NCI-H1105 (cell line): ENCODE data around the gene INSYN2B.
"Not testable (repeated sequence)": the region's sequence is repeated elsewhere in the genome, so short reads cannot be mapped to it uniquely, and the experiment has no call there.

Source experiments
- DNase-seq: peaks from one replicate; lab custom pipeline; 2025; lab: John Stamatoyannopoulos, UW

The INSYN2B gene

GRCh38 chr5:169971780-169972179 is 8.5 kb downstream of the INSYN2B start:
- DNase-seq, result no peak

DNA sequence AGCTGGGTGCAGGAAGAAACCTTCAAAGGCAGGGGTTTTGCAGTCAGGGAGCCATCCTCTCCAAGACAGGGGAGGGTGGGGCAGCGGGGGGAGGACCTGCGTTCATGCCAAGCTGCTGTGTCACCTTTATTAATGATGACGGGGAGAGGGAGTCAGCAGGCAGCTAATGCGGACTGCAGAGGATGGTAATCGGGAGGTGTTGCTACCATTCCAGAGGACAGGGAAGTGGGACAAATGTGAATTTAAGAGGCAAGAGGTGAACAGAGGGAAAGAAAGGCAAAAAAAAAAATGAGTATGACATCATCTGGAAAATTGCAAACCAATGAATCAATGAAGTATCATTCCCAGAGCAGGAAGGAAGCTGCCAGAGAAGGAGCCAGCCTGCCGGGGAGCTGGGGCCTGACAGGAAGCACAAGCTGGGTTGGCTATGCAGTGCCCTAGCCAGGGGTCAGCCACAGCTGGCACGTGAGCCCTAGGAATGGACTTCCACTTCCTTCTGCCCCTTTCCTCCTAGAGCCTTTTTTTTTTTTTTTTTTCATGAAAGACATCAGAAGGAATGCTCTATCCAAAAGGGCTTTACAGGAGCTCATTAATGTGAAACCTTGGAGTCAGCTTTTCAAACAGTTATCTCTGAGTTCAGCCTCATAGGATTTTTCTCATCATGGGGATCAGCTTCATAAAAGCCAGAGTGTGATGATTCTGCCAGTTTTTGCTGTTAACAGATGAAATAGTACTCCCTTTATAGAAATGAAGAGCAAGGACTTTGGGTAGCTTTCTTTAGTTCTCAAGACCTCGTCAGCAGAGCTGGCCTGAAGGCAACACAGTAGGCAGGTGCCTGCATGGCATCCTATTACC is 9.2 kb downstream of the INSYN2B start:
- no peak for DNase-seq

- DNase-seq, result no peak
Observed at GRCh38 chr5:169970339-169970738, 10.0 kb downstream of the INSYN2B start.

DNA sequence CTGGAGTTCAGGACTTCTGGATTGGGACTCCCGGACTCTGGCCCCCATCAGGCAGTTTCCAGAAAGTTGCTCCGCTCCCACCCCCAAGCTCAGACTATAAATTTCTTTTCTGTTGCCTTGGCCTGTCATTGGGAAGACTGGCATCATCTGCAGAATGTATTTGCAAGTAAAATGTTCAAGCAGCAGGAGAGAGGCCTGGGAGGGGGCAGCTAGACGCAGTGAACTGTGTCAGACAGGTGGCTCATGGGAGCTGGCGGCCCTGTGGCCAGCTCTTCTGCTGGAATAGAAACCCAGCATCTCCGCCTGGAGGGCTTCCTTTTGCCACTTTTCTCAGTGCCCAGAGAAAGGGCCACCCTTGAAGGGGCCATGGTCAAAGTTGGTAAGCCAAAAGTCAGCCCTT is 16.0 kb downstream of the INSYN2B start:
- no peak for DNase-seq

GRCh38 chr5:169960659-169961058 is 19.6 kb downstream of the INSYN2B start:
- DNase-seq, result no peak

DNA sequence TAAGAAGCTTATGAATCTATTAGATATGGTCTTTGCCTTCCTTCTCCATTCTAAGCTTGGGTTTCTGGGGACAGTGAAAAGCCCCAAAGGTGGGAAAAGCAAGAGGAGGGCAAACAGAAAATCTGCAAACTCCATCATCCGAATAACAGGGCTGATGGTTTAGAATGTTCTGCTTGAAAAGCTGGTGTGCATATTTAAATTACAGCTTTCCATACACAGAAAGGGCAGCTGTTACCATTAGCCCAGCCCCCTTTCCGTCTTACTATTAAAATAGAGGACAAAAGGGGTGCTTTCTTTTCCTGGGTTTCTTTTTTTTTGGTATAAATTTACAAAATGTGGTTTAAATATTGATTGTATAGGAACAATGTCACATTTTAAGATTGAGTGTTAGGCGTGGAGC is 22.0 kb downstream of the INSYN2B start:
- DNase-seq, result no peak

GRCh38 chr5:169956756-169957155 is 23.5 kb downstream of the INSYN2B start:
- DNase-seq, result no peak

DNA sequence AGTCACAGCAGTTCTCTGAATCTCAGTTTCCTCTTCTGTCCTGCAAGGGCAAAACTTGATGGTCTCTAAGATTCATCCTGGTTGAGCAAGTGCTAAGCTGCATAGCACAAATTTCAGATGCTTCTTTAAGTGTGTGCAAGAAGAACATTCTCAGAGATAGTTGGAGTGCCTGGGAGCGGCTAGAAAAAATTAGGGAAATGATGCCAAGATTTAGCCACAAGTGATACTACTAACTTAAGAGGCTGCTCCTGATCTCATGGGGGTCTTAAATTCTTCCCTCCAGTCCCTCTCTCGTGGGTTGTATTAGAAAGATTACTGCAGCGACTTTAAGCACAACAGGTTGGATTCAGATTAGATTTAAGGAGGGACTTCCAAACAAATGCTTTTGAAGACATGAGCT is 24.2 kb downstream of the INSYN2B start:
- no peak for DNase-seq

DNA sequence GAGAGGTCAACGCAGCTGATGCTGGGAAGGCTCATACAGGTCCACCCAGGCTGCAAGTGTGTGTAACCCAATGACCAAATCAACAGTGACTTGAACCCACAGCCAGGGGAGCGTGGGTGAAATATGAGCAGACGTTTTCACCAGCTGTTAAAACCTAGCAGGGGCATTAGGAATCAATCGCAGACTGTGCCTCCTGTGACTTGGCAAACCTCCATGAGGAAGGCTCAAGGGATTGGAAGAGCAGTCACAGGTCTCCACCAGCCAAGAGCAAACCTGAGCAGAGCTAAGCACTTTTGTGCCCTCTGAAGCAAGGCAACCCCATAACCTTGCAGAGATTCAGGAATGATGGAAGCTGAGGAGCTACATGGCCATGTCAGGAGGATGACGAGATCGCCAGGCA is 25.5 kb downstream of the INSYN2B start:
- no peak for DNase-seq

GRCh38 chr5:169953196-169953595 is 27.1 kb downstream of the INSYN2B start:
- DNase-seq, result not testable (repeated sequence)

- no peak for DNase-seq
Observed at GRCh38 chr5:169950333-169950732, 30.0 kb downstream of the INSYN2B start.

DNA sequence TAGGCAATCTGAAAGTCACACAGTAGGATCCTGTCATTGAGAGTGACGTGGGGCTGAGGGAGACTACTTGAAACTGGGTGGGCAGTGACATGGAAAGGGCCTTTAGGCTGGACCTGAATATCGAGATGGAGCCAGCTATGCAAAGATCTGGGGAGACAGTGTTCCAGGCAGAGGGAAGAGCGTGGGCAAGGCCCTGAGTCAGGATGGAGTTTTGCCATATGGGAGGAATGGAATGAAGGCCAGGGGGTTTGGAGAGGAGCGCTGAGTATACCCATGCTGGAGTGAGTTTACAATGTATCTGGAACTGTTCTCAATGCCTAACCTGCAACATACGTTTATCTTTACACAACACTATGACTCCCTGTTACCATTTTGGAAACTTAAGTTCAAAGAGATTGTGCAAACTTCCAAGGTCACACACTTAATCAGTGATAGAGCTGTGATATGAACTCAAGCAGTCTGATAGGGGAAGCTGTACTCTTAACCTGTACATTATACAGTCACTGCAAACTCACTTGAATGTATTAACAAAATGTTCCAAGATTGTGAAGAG is 33.5 kb downstream of the INSYN2B start:
- no peak for DNase-seq

- no peak for DNase-seq
Observed at GRCh38 chr5:169945831-169946261, 34.4 kb downstream of the INSYN2B start.

- DNase-seq, result no peak
Observed at GRCh38 chr5:169944922-169945680, 35.2 kb downstream of the INSYN2B start.

DNA sequence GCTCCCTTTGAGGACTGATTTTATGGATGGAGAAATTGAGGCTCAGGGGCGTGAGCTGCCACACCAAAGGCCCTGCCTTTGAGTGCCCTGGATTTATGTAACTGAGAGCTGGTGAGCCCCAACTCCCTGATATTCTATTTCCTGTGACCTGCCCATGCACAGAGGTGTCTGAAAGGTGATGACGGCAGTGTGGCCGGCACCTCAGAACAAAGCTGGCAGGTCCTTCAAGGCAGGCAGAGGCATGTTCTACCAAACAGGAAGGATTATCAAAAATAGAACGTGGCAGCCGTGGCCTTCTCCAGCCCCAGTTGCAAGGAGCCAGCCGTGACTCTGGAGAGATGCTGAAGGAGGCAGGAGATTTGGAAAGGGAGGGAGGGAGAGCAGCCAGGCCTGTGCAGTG is 36.2 kb downstream of the INSYN2B start:
- no peak for DNase-seq

DNA sequence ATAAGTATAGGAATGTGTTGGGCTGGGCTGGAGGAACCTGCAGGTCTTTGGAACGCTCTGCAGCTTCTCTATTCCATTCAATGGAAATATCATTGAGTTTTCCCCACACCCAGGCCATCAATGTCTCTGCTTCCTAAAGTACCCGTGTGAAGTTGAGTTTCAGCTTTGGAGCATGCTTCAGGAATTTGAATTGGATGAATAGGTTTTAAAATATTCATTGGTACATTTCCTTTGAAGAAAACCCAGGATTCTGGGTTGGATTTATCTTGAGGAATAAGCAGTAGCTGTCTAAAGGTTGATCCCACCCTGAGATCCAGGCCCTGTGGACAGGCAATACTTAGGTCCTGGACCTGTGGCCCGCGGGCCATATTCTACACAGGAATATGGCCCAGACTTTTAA is 37.3 kb downstream of the INSYN2B start:
- DNase-seq, result no peak

DNA sequence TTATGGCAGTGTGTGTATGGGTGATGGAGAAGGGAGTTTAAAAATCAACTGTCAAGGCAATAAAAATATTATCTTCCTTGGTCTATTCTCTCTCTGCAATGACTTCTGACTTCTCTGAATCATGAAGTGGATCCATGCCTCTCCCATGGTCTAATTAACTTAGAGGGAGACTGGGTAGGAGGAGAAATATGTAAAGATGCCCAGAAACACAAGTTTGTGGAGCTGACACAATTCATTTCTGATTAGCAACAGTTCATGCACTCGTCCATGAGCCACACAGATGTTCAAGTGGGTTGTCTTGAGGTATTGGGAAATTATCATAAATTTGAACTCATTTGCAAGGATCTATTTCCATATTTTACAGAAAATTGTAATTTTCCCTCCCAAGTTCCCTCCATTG is 38.1 kb downstream of the INSYN2B start:
- DNase-seq, result no peak

DNA sequence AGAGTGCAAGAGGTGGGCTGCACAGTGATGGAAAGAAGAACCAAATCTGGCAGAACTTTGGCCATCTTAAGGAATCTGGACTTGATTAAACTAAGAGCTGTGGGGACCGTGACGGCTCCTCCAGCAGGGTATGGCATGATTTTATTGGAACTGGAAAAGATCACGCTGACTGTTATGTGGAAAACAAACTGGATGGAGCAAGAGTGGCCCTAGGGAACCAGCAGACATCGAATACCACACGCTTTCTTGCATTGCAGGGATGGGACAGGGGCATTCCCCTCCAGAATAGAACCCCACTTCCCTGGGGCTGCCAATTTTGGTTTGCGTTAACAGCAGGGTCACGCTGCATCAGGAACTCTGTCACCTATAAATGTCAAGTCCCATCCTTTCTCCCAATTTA is 38.8 kb downstream of the INSYN2B start:
- DNase-seq, result no peak

DNA sequence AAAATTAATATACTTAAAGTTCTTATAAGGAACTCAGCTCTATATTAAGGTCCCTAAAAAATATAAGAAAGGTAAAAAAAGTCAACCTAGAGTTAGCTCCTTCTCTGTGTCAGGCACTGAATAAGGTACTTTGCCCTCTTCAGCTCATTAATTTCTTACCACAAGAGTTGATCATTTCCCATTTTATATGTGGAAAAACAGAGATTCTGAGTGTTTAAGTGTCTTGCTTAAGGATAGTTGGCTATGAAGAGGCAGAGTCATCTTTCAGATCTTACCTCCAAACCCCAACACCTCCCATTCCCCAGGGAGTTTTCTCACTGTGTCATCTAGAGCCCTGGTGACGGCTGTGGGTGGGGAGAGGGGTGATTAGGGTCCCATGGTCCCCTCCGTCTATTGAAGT is 40.6 kb downstream of the INSYN2B start:
- DNase-seq, result no peak

DNA sequence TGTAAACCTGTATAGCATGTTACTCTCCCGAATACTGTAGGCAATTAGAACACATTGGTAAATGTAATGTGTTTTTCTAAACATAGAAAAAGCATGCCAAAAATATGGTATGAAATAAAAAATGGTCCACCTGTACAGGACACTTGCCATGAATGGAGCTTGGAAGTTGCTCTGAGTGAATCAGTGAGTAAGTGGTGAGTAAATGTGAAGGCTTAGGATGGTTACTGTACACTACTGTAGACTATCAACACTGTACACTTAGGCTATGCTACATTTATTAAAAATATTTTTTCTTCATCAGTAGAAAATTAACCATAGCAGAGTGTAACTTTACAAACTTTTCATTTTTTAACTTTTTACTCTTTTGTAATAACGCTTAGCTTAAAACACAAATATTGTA is 41.9 kb downstream of the INSYN2B start:
- DNase-seq, result no peak

- no peak for DNase-seq
Observed at GRCh38 chr5:169935762-169936161, 44.5 kb downstream of the INSYN2B start.

DNA sequence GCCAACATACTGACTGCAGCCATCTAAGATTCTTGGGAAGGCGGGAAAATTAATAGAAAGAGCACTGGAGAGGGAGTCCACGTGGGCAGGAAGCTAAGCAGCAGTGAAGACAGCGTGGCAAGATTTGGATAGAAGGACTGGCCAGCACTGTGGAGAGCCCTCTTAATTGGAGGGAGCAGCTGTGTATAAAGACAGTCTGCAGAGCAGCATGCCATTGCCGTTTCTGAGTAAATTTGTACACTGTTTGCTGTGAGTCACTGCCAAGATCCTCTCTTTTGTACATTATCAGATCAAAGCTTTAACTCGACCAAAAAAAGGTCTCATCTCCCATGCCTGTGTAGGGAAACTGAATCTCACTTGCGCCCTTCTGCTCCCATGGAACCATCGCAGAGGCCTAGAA is 45.3 kb downstream of the INSYN2B start:
- DNase-seq, result no peak

DNA sequence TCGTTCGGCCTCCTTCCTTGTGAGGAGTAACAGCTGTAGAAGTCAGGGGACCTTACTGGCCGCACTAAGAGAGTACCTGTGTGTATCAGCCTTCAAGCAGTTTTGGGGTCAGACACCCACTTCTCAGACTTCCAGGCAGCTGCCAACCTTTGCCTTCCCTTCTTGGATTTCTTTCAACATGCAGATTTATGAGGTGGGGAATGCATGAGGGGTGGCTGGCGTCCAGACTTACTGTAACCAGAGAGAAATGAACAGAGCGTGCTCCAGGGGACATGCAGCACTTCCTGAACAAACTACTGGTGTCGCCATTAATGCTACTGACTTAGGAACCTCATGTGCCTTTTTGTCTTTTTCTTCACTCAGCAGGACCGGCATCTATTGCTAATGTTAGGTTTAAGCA is 46.7 kb downstream of the INSYN2B start:
- DNase-seq, result no peak
